NCI-H2227 treated with DMSO at 0.1 percent for 48 hours (cell line): ENCODE data around the gene DDAH1.

Experiments used
- DNase-seq: peaks from one replicate; lab custom pipeline; 2025; lab: John Stamatoyannopoulos, UW

The DDAH1 gene

GRCh38 chr1:85393490-85393889 is 71.5 kb downstream of the DDAH1 start:
- DNase-seq, result no peak

GRCh38 chr1:85388416-85388815 is 76.5 kb downstream of the DDAH1 start:
- DNase-seq, result no peak

GRCh38 chr1:85387781-85388180 is 77.2 kb downstream of the DDAH1 start:
- no peak for DNase-seq

- no peak for DNase-seq
Measured at GRCh38 chr1:85386068-85386722, 78.8 kb downstream of the DDAH1 start.

GRCh38 chr1:85379203-85380136 is 85.5 kb downstream of the DDAH1 start:
- DNase-seq, result no peak

- DNase-seq, result no peak
Measured at GRCh38 chr1:85378534-85378933, 86.4 kb downstream of the DDAH1 start.

- DNase-seq, result no peak
Measured at GRCh38 chr1:85376356-85376755, 88.6 kb downstream of the DDAH1 start.

GRCh38 chr1:85375493-85375892 is 89.5 kb downstream of the DDAH1 start:
- DNase-seq, result no peak

GRCh38 chr1:85374160-85374559 is 90.8 kb downstream of the DDAH1 start:
- no peak for DNase-seq

- DNase-seq, result no peak
Measured at GRCh38 chr1:85373378-85373708, 91.6 kb downstream of the DDAH1 start.

- DNase-seq, result no peak
Measured at GRCh38 chr1:85372683-85373377, 92.1 kb downstream of the DDAH1 start.

GRCh38 chr1:85371021-85371420 is 93.9 kb downstream of the DDAH1 start:
- no peak for DNase-seq

- DNase-seq, result no peak
Measured at GRCh38 chr1:85368073-85368770, 96.7 kb downstream of the DDAH1 start.

GRCh38 chr1:85366391-85367170 is 98.4 kb downstream of the DDAH1 start:
- DNase-seq, result no peak

- DNase-seq, result no peak
Measured at GRCh38 chr1:85365851-85366250, 99.1 kb downstream of the DDAH1 start.

GRCh38 chr1:85363521-85363920 is 101.4 kb downstream of the DDAH1 start:
- no peak for DNase-seq

GRCh38 chr1:85363092-85363491 is 101.9 kb downstream of the DDAH1 start:
- DNase-seq, result no peak

GRCh38 chr1:85361606-85362296 is 103.2 kb downstream of the DDAH1 start:
- DNase-seq, result no peak

- no peak for DNase-seq
Measured at GRCh38 chr1:85360730-85361493, 104.0 kb downstream of the DDAH1 start.
